Stimulated activated naive CD8-positive, alpha-beta T cell treated with anti-CD3 and anti-CD28 coated beads, Interleukin-15, amount 100 ng/mL, for 72 hours (primary cell): ENCODE data around the gene DBN1.

Experiments used
- ATAC-seq: fragments of 150-1000 bp; cut with Tn5 transposase; 2 replicates; pipeline ENCODE4 v1.10.0; 2021; ENCODE audit warnings: mild to moderate bottlenecking, moderate library complexity
- DNase-seq, 2 donors: peaks; one replicate each; pipeline ENCODE4 v3.0.0; 2021 to 2022
- H3K27ac Mint-ChIP-seq, 2 donors: one replicate each; pipeline ENCODE4 v1.8.0; 2022; ENCODE audit warnings: mild to moderate bottlenecking in 2 of 2, mixed read lengths in 2 of 2, moderate library complexity in 2 of 2
- H3K27me3 Mint-ChIP-seq: one replicate; pipeline ENCODE4 v1.8.0; 2022; ENCODE audit warnings: mixed read lengths
- H3K4me1 Mint-ChIP-seq: one replicate; pipeline ENCODE4 v1.8.0; 2022; ENCODE audit warnings: mild to moderate bottlenecking, mixed read lengths
- H3K4me3 Mint-ChIP-seq, 2 donors: one replicate each; pipeline ENCODE4 v1.8.0; 2022; ENCODE audit warnings: mild to moderate bottlenecking in 2 of 2, mixed read lengths in 2 of 2, moderate library complexity in 1 of 2
- H3K9me3 Mint-ChIP-seq, 2 donors: one replicate each; pipeline ENCODE4 v1.8.0; 2022; ENCODE audit warnings: mixed read lengths in 2 of 2

The DBN1 gene

DNA sequence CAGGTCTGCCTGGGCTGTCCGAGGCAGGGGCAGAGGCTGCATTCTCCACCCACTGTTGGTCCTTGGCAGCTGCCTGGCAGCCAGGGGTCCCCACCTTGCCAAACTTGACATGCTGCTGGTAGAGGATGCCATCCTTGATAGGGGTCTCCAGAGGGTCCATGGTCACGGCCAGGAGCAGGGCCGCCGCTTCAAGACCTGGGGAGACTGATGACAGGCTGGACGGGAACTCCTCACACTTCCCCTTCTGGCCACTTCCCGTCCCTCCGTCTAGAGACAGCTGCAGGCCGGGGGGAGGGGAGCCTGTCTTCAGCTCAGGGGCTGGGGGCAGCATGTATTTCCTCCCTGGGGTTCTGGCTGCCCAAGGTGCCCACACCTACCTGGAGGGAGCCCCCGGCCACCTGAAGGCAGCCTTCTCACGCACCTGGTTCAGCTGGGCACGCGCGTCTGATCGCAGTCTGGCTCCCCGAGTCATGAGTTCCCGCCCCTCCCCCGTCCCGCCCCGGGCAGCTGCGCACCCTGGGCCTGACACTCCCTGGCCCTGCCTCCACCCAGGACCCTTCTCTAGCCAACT lies 36.0 kb upstream of the DBN1 start, which contains the start of gene DOK3:
TSS of gene DOK3 (minus strand) at position 446 of the 571 bp plus-strand sequence. CDS start at position 160, 286 bp downstream.
- Mint-ChIP-seq H3K9me3 (no peaks in the 10 kb centered on the region), H3K4me1 (peaks cover 41% of the 10 kb centered on the region), H3K27ac (no peak within 1 kb of the TSS), H3K27me3 (no peaks in the 10 kb centered on the region), H3K4me3 (peak within 1 kb of the TSS in 1 of 2 donors; percentile 39)
- ATAC-seq = peak; percentile 41
- DNase-seq = no peak

DNA sequence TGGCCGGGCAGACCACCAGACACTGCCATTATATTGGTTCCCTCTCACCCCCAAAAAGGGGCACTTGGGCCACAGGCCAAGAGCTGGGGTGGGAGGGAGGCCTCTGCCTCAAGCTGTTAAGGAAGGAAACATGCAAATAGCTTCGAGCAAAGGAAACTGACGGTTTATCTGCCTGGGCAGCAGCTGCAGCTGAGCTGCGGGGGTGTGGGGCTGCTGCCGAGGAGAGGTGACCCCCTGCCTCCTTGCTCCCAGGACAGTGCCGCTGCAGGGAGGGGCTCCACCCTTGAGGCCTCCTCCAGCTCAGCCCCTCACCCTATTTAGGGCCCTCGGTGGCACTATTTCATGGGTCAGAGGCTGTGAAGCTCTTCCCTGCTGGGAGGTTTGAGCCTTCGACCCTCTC lies 35.4 kb upstream of the DBN1 start:
- DNase-seq (no peak), ATAC-seq (no peak)
- peaks cover 35% of the 10 kb centered on the region for H3K4me1 Mint-ChIP-seq
- H3K27me3 Mint-ChIP-seq = no peaks in the 10 kb centered on the region
- H3K4me3 Mint-ChIP-seq = no peak overlapping the region
- no peak overlapping the region for H3K27ac Mint-ChIP-seq
- no peaks in the 10 kb centered on the region for H3K9me3 Mint-ChIP-seq

DNA sequence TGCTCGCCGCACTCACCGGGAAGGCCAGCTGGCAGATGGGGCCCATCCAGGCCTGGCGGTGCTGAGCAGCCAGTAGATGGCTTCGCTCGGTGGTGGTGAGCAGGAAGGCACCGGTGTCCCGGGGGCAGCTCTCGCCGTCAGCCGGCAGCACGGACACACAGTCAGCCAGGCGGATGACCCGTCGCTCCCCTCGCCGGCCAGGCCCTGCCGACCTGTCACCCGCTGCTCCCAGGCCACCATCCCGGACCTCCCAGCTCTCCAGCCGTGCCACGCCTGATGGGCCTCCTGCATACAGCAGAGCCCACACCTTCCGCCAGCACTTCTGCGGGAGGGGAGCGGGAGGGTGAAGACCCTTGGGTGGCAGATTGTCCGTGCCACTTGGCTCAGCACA lies 34.8 kb upstream of the DBN1 start:
- Mint-ChIP-seq H3K4me3 (no peak overlapping the region), H3K27ac (no peak overlapping the region), H3K9me3 (no peaks in the 10 kb centered on the region), H3K27me3 (no peaks in the 10 kb centered on the region), H3K4me1 (peaks cover 34% of the 10 kb centered on the region)
- DNase-seq = no peak
- ATAC-seq = no peak

DNA sequence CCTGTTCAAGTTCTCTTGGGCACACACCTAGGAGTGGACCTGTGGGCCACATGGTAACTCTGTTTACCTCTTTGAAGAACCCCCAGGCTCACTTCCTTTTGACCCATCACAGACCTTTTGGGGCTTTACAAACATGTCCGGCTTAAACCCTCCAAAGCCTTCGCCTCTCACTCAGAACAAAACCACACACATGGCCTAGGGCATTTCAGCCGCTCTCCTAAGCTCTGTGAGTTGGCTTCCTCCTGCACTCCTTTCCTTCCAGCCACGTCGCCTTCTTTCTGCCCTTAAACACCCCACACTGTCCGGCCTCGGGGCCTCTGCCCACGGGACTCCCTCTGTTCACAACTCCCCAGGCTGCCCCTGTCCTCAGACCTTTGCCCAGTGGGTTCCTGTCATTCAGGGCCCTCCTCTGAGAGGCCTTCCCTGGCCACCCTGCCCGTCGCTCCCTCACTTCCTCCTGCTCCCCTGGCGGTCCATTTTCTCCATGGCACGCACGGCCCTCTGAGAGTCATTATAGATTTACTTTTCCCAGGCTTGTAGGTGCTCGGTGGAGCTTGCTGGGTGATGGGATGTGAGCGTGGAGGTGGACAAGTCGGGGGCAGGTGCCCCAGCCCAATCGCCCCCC lies 34.3 kb upstream of the DBN1 start:
- no peak for ATAC-seq
- H3K9me3 Mint-ChIP-seq = no peaks in the 10 kb centered on the region

DNA sequence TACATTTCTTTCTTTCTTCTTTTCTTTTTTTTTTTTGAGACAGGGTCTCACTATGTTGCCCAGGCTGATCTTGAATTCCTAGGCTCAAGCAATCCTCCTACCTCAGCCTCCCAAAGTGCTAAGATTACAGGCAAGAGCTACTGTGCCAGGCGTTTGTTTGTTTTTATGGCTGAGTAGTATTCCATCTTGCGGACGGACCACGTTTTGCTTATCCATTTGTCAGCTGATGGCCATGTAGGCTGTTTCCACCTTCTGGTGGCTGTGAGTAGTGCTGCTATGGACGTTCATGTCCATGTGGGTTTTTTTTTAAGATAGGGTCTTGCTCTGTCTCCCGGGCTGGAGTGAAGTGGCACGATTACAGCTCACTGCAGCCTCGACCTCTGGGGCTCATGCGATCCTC lies 33.7 kb upstream of the DBN1 start:
- ATAC-seq (no peak), DNase-seq (no peak)
- no peak overlapping the region for H3K27ac Mint-ChIP-seq
- no peaks in the 10 kb centered on the region for H3K9me3 Mint-ChIP-seq
- H3K27me3 Mint-ChIP-seq = no peaks in the 10 kb centered on the region
- H3K4me1 Mint-ChIP-seq = peaks cover 27% of the 10 kb centered on the region
- H3K4me3 Mint-ChIP-seq = no peak overlapping the region

More for the DNA sequence above, 34.3 kb upstream of the DBN1 start:
- H3K27ac Mint-ChIP-seq = no peak overlapping the region
- H3K4me3 Mint-ChIP-seq = no peak overlapping the region
- no peak for DNase-seq
- peaks cover 29% of the 10 kb centered on the region for H3K4me1 Mint-ChIP-seq
- no peaks in the 10 kb centered on the region for H3K27me3 Mint-ChIP-seq

DNA sequence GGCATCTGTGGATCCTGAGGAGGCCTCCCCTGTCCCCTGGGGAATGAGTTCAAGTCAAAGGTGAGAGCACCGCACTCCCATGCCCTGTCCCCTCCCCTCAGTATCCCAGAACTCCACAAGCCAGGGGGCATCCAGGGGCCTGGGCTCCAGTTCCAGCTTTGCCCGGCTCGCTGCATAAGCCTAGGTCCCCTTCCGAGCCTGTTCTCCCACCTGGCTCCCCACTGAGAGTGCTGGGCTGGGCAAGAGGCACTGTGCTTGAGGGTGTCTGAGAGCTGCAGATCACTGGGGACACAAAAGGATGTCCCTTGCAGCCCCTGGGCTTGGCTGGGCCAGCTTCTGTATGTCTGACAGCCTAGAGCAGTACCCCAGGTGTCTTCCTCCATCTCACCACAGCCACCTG lies 31.6 kb upstream of the DBN1 start:
- H3K4me3 Mint-ChIP-seq = no peak overlapping the region
- no peak for ATAC-seq
- H3K27ac Mint-ChIP-seq = no peak overlapping the region
- H3K4me1 Mint-ChIP-seq = peaks cover 18% of the 10 kb centered on the region
- DNase-seq = no peak
- H3K27me3 Mint-ChIP-seq = peaks cover under 1% of the 10 kb centered on the region
- H3K9me3 Mint-ChIP-seq = no peaks in the 10 kb centered on the region

DNA sequence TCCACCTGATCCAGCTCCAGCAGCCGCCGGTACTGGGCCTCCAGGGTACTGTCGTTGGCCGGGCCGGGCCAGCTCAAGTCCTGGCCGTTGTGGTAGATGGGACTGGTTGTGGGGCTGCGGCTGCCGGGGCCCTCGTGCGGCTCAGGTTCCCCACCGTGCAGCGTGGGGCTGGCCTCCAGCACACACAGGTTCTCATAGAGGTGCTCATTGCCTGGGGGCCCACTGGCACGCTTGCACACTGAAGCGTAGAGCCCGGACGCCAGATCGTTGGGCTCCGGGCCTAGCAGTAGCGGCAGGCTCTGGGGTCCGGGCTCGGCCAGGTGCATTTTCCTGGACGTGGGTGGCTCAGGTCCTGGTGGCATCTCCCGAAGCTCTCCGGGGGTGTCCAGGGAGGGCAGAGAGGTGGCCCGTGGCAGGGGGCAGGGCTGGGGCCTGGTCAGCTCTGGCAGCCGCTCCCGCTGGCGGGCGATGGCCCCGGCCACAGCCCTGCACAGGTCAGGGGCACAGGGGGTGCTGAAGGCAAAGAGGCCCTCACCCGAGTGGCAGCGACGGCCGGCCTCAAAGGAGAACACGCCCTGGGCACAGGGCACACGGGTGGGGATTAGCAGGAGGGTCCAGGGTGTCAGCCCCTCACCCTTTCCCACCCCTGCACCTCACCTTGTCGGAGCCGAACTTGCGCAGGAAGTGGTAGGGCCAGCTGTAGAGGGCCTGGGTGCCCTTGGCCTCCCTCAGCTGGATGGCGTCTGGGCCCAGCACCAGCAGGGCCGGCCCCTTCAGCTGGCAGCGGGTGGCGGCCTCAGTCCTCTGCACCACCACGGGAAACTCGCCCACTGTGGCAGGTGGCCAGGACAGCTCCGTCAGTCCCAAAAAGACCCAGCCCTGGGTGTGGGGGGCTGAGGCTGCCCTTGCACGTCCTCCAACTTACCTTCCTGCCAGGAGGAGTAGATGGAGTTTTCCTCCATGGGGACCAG lies 30.9 kb upstream of the DBN1 start:
- Mint-ChIP-seq H3K4me1 (peaks cover 13% of the 10 kb centered on the region), H3K27ac (no peak overlapping the region), H3K9me3 (no peaks in the 10 kb centered on the region), H3K4me3 (no peak overlapping the region), H3K27me3 (peaks cover 8% of the 10 kb centered on the region)
- DNase-seq (no peak), ATAC-seq (peak; percentile 18)

DNA sequence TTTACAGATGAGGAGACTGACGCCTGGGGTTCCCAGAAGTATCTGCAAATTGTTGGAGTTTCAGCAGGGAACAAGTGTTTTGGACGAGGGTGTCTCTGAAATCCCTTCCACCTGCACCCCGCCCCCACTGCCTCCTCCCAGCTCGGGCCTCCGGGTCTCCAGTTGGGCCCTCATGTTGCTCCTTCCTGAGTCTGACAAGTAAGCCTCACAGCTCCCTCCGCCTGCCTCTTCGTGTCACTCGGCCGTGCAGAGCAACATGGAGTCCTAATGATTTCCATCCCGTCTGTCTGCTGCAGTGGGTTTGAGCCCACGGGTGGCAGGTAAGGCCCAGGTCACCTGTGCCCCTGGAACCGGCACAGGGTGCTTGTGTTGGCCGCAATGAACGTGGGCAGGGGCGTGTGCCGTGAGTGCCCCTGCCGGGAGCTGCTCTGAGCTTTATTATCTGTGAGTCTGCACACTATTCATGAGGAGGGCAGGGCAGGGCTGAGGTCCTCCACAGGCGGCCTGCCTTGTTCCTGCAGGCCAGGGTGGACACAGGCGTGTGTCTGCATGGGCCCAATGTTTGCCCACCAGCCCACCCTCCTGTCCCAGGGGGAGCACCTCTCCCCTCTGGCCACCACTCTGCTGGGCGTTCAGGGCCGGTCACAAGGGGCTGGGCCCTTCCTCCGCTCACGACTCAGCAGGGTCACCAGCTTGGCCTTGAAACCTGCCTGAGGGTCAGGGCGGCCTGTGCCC lies 30.1 kb upstream of the DBN1 start:
- H3K4me1 Mint-ChIP-seq = peaks cover 11% of the 10 kb centered on the region
- ATAC-seq (no peak), DNase-seq (no peak)
- no peak overlapping the region for H3K27ac Mint-ChIP-seq
- H3K9me3 Mint-ChIP-seq = no peaks in the 10 kb centered on the region
- peaks cover 16% of the 10 kb centered on the region for H3K27me3 Mint-ChIP-seq
- H3K4me3 Mint-ChIP-seq = no peak overlapping the region

DNA sequence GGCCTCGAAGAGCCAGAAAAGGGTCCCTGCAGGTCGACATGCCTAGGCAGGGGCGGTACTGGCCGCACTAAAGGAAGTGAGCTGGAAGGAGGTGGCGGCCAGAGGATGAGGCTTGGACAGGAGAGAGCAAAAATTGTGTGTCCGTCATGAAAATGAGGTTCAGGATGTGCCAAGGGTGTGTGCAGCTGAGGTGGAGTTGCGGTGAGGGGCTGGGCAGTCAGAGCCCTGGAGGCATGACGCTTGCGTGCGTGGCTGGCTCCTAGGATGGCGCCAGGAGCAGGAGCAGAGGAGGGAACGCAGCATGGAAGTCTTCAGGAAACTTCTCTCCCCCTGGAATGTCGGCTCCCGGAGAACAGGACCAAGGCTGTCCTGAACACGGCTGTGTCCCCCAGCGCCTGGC lies 29.5 kb upstream of the DBN1 start:
- Mint-ChIP-seq H3K4me1 (peaks cover 17% of the 10 kb centered on the region), H3K4me3 (no peak overlapping the region), H3K27me3 (peaks cover 22% of the 10 kb centered on the region), H3K9me3 (no peaks in the 10 kb centered on the region), H3K27ac (no peak overlapping the region)
- DNase-seq (no peak), ATAC-seq (no peak)

DNA sequence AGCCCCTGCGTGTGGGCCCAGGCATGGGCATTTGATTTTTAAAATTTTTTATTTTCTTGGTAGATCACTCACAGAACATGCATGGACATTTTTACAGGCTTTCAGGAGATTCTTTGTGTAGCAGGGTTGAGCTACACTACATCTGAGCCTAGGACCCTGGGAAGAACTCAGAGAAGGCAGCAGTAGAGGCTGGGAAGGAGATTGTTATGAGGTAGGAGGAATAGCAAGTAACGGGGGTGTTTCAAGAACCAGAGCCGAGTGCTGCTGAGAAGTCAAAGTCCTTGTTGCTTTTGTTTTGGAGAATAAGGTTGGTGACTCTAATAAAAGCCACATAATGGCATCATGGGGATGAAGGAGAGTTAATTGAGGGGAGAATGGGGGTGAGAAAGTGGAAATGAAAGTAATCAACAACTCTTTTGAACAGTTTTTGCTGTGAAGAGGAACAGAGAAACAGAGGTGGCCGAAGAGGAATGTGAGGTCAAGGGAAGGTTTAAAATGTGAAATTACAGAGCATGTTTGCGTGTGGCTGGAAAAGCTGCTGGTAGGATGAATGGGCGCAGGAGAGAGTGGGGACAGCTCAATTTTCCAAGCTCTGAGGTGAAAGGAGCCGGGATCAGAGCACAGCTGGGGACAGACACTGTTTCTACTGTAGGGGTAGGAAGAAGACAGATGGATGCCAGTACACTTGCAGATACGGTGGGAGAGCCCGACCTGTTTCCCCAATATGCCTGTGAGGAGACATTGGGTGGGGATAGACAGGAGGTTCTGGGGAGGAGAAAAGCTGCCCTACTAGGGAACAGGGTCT lies 28.6 kb upstream of the DBN1 start:
- Mint-ChIP-seq H3K27me3 (peaks cover 22% of the 10 kb centered on the region), H3K27ac (no peak overlapping the region), H3K4me1 (peaks cover 19% of the 10 kb centered on the region), H3K9me3 (no peaks in the 10 kb centered on the region), H3K4me3 (no peak overlapping the region)
- DNase-seq (no peak), ATAC-seq (no peak)

DNA sequence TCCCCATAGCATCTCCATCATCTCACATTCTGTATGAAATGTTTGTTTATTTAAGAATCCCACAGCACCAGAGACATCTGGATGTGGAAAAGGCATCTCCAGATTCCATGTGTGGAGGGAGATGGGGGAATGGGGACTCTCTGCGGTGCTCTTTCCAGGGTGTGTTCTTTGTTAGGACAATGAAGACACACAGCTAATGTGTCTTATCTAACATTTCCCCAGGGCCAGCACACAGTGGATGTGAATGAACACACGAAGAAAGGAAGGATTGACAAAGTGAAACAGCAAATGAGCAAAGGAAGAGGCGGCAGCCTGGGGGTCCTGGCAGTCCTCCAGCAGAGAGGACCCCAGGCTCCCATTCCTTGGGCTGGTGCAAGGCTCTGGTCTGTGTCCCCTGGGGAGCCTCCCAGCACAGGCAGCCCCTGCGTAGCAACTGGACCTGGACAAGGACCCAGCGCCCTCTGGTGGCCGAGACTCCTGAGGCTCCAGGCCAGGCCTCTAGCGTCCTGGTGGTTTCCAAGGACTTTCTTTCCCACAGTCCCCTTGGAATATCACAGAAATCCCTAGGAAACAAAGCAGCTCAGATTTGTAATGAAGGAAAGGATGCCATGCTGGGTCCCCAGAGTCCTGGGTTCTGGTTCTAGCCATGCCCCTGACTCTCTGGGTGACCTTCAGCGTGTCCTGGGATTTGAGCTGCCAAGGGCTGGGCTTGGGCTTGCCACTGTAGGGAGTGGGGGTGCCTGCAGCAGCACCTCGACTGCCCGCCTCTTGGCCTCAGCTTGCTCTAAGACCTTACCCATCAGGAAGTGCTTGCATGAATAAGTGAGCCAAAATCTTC lies 27.5 kb upstream of the DBN1 start:
- Mint-ChIP-seq H3K4me3 (no peak overlapping the region), H3K9me3 (no peaks in the 10 kb centered on the region), H3K27ac (no peak overlapping the region), H3K4me1 (peaks cover 26% of the 10 kb centered on the region), H3K27me3 (peaks cover 22% of the 10 kb centered on the region)
- DNase-seq (peak; percentile 76 to 79), ATAC-seq (peak; percentile 42)

DNA sequence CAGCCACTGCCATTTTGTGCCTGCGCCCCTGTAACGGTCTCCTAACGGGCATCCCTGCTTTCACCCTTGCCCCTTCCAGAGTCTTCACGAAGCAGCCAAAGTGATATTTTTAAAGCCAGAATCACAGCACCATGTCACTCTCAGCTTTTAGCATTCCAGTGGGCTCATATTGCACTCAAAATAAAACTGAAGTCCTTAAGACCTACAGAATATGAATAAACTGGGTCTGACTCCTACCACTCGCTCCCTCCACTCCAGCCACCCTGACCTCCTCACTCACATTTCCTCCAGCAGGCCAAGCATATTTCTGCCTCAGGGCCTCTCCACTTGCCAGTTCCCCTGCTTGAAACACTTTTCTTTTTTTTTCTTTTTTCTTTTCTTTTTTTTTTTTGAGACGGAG lies 26.4 kb upstream of the DBN1 start:
- no peak for DNase-seq
- no peak for ATAC-seq
- no peaks in the 10 kb centered on the region for H3K9me3 Mint-ChIP-seq

DNA sequence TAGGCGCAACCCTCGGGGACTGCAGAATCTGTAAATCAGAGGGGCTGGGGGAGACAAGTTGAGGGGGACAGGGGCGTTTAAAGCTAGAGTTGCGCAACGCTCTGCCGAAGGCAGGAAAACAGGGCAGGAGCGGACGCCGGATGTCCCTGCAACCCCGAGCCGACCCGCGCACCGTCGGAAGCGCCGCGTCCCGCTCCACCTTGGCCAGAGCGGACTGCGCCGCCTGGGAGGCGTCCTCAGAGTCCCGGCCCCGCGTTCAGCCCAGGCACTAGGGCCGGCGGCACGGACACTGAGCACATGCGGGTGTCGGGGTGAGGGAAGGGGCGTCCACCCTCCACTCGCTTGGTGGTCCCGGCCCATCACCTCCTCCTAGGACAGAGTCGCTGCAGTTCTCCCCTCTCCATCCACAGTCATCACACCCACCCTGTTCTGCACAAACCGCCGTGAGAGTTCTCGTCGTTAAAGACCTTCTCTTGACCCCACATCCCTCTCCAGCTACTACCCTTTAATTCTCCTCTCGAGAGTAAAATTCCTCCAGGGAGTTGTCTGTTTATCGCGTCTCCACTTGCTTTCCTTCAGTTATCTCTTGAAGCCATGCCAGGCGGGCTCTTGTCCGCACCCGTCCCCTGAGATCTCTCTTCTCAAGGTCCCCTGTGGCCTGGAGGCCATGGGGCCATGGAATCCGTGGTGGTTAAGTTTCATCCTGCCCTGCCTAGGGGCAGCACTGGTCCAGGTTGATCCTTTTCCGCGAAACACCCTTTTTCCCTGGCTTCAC lies 24.8 kb upstream of the DBN1 start:
- DNase-seq = no peak
- peaks cover 53% of the 10 kb centered on the region for H3K4me1 Mint-ChIP-seq

More for the DNA sequence above, 26.4 kb upstream of the DBN1 start:
- H3K4me3 Mint-ChIP-seq = peak overlapping the region in 1 of 2 donors; percentile 4
- no peak overlapping the region for H3K27ac Mint-ChIP-seq
- peaks cover 22% of the 10 kb centered on the region for H3K27me3 Mint-ChIP-seq
- peaks cover 36% of the 10 kb centered on the region for H3K4me1 Mint-ChIP-seq

More for the DNA sequence above, 24.8 kb upstream of the DBN1 start:
- peak overlapping the region in 1 of 2 donors; percentile 61 for H3K27ac Mint-ChIP-seq
- H3K9me3 Mint-ChIP-seq = no peaks in the 10 kb centered on the region
- peak; percentile 30 for ATAC-seq
- peak overlapping the region; percentile 79 to 86 for H3K4me3 Mint-ChIP-seq
- H3K27me3 Mint-ChIP-seq = peaks cover 22% of the 10 kb centered on the region
